GM23338 (cell line): ENCODE data around the gene CNTN5. TPM values are rescaled to one million over a fixed set of nuclear protein-coding genes. Genes with fewer than 3 reads are reported as not detected.

Experiments
- ATAC-seq: fragments of 200-7000 bp; cut with Tn5 transposase; 3 replicates; pipeline ENCODE4 v1.9.1; 2020
- DNase-seq: peaks from one replicate; pipeline ENCODE4 v3.0.0-alpha.2; 2015; ENCODE audit warnings: low spot score
- H2AFZ ChIP-seq: fragments of 200-600 bp; sonication (generic); 2 replicates; pipeline ENCODE4 v1.8.0; 2016; ENCODE audit warnings: antibody characterized with exemption, mild to moderate bottlenecking, moderate library complexity
- H3F3A ChIP-seq: fragments of 200-600 bp; sonication (generic); replicated peaks from 2 replicates; pipeline ENCODE4 v1.8.0; 2017; ENCODE audit warnings: antibody characterized with exemption, mixed run types, low read depth
- H3K27ac ChIP-seq: fragments of 200-600 bp; sonication (generic); 2 replicates; pipeline ENCODE4 v1.6.1; 2016; ENCODE audit warnings: low read depth
- H3K27me3 ChIP-seq: fragments of 200-600 bp; sonication (generic); 2 replicates; pipeline ENCODE4 v1.8.0; 2016; ENCODE audit warnings: mild to moderate bottlenecking, mixed run types, moderate library complexity; ENCODE audit not compliant: insufficient read depth
- H3K36me3 ChIP-seq: fragments of 200-600 bp; sonication (generic); 2 replicates; pipeline ENCODE4 v1.8.0; 2016; ENCODE audit warnings: mild to moderate bottlenecking; ENCODE audit not compliant: insufficient read depth
- H3K4me1 ChIP-seq: fragments of 200-600 bp; sonication (generic); 2 replicates; pipeline ENCODE4 v1.8.0; 2016; ENCODE audit warnings: mild to moderate bottlenecking, moderate library complexity; ENCODE audit not compliant: insufficient read depth
- H3K4me2 ChIP-seq: fragments of 200-600 bp; sonication (generic); 2 replicates; pipeline ENCODE4 v1.7.1; 2017; ENCODE audit warnings: mixed run types
- H3K4me3 ChIP-seq: fragments of 200-600 bp; sonication (generic); 2 replicates; pipeline ENCODE4 v1.6.1; 2016; ENCODE audit warnings: mixed run types
- H3K79me2 ChIP-seq: fragments of 200-600 bp; sonication (generic); replicated peaks from 2 replicates; pipeline ENCODE4 v1.8.0; 2017; ENCODE audit warnings: mild to moderate bottlenecking; ENCODE audit not compliant: insufficient read depth
- H3K9me2 ChIP-seq: fragments of 200-600 bp; sonication (generic); 2 replicates; pipeline ENCODE4 v1.8.0; 2017; ENCODE audit not compliant: insufficient read depth
- H4K20me1 ChIP-seq: fragments of 200-600 bp; sonication (generic); replicated peaks from 2 replicates; pipeline ENCODE4 v1.8.0; 2017; ENCODE audit warnings: mild to moderate bottlenecking; ENCODE audit not compliant: insufficient read depth
- H3K27ac Mint-ChIP-seq: 2 replicates; pipeline ENCODE4 v1.8.0; 2020; ENCODE audit warnings: inconsistent platforms, mild to moderate bottlenecking, moderate library complexity, mixed read lengths
- H3K27me3 Mint-ChIP-seq: 3 replicates; pipeline ENCODE4 v1.8.0; 2022; ENCODE audit warnings: low read depth, mild to moderate bottlenecking, moderate library complexity, mixed read lengths, inconsistent platforms; ENCODE audit not compliant: insufficient read depth, poor library complexity
- H3K36me3 Mint-ChIP-seq: 3 replicates; pipeline ENCODE4 v1.8.0; 2021; ENCODE audit warnings: low read depth, mild to moderate bottlenecking, inconsistent platforms, moderate library complexity, mixed read lengths
- H3K4me1 Mint-ChIP-seq: 3 replicates; pipeline ENCODE4 v1.8.0; 2020; ENCODE audit warnings: mild to moderate bottlenecking, inconsistent platforms, mixed read lengths
- H3K4me3 Mint-ChIP-seq: 3 replicates; pipeline ENCODE4 v1.8.0; 2021; ENCODE audit warnings: moderate library complexity, mild to moderate bottlenecking, inconsistent platforms, mixed read lengths
- H3K9me3 Mint-ChIP-seq: 3 replicates; pipeline ENCODE4 v1.8.0; 2020; ENCODE audit warnings: moderate library complexity, mild to moderate bottlenecking, inconsistent platforms, mixed read lengths
- CREB1 ChIP-seq: fragments of 250-450 bp; sonication (Bioruptor Pico); IDR thresholded peaks from 2 replicates; pipeline ENCODE4 v1.5.0; 2020; ENCODE audit warnings: low read depth, mild to moderate bottlenecking, moderate library complexity
- EZH2phosphoT487 ChIP-seq: fragments of 200-600 bp; sonication (generic); IDR thresholded peaks from one replicate; pipeline ENCODE4 v1.8.1; 2018; ENCODE audit warnings: antibody characterized with exemption; ENCODE audit not compliant: unreplicated experiment
- JUNB ChIP-seq: IDR thresholded peaks from one replicate; pipeline ENCODE4 v1.6.1; 2016; ENCODE audit warnings: antibody characterized with exemption; ENCODE audit not compliant: unreplicated experiment
- NANOG ChIP-seq: IDR thresholded peaks from 2 replicates; pipeline ENCODE4 v1.6.1; 2016; ENCODE audit warnings: antibody characterized with exemption, borderline replicate concordance
- POLR2AphosphoS5 ChIP-seq: IDR thresholded peaks from 2 replicates; pipeline ENCODE4 v1.6.1; 2016; ENCODE audit warnings: antibody characterized with exemption, low read depth
- STAT1 ChIP-seq: IDR thresholded peaks from one replicate; pipeline ENCODE4 v1.6.1; 2016; ENCODE audit warnings: antibody characterized with exemption; ENCODE audit not compliant: unreplicated experiment
- ZNF114 ChIP-seq: fragments of 250-450 bp; sonication (Bioruptor Pico); IDR thresholded peaks from 2 replicates; pipeline ENCODE4 v1.5.0; 2020; ENCODE audit warnings: mild to moderate bottlenecking, moderate library complexity
- ZNF331 ChIP-seq: fragments of 250-450 bp; sonication (Bioruptor Pico); IDR thresholded peaks from 2 replicates; pipeline ENCODE4 v1.5.0; 2020; ENCODE audit warnings: low read depth, mild to moderate bottlenecking, moderate library complexity
- polyA plus RNA-seq: library from polyadenylated mRNA; unstranded; fragments of >200 nt; fragmentation: Nextera tagmentation; extraction: Ambion mirVana; gene quantifications from 2 replicates; pipeline ENCODE4 v1.2.1, GENCODE V29; 2016
- total RNA-seq: library from RNA; depleted of rRNA; stranded (reverse); fragments of >200 nt; shearing (Covaris generic); gene quantifications from 2 replicates; pipeline ENCODE4 v1.2.3, GENCODE V29; 2014
- TF ChIP-seq, protein P1 (sequence below): IDR thresholded peaks from one replicate; pipeline ENCODE4 v1.6.1; 2018; ENCODE audit warnings: antibody characterized with exemption; ENCODE audit not compliant: unreplicated experiment
- TF ChIP-seq, protein P2 (sequence below): fragments of 250-450 bp; sonication (Bioruptor Pico); IDR thresholded peaks from 2 replicates; pipeline ENCODE4 v1.5.0; 2020; ENCODE audit warnings: mild to moderate bottlenecking, moderate library complexity

Gene CNTN5
- total and polyA plus RNA-seq, 2 experiments from 2014 or later: not detected

DNA sequence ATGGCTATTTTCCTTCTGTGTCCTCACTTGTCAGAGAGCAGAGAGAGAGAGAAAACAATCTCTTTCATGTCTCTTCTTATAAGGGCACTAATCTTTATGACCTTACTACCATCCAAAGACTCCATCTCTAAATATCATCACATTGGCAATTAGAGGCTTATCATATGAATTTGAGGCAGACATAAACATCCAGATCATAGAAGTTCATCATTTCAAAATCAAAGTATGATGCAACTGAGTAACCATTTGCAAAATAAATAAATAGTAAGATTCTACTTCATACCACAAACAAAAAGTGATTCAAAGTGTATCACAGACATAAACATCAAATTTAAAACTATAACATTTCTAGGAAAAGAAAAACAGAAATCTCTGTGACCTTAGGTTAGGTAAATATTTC is 1161.6 kb downstream of the CNTN5 start:
- Histone ChIP-seq H3K79me2 (no peaks in the 10 kb centered on the region), H2AFZ (no peak overlapping the region), H3K27ac (no peak overlapping the region), H3K9me2 (no peaks in the 10 kb centered on the region), H3K4me1 (peaks cover 5% of the 10 kb centered on the region; the same call in 1 of the 2 replicates), H3K4me3 (no peak overlapping the region), H3K27me3 (no peaks in the 10 kb centered on the region), H4K20me1 (no peaks in the 10 kb centered on the region), H3K36me3 (no peaks in the 10 kb centered on the region), H3K4me2 (no peak overlapping the region), H3F3A (no peaks in the 10 kb centered on the region)
- no peak overlapping the region for H3K27ac Mint-ChIP-seq
- no peaks in the 10 kb centered on the region for H3K36me3 Mint-ChIP-seq
- TF ChIP-seq CREB1 (no peak), STAT1 (no peak), ZNF331 (no peak), ZNF114 (CRISPR knock-in tag) (no peak), EZH2phosphoT487 (no peak), POLR2AphosphoS5 (no peak), NANOG (no peak), JUNB (no peak)
- TF ChIP-seq, protein P1, sequence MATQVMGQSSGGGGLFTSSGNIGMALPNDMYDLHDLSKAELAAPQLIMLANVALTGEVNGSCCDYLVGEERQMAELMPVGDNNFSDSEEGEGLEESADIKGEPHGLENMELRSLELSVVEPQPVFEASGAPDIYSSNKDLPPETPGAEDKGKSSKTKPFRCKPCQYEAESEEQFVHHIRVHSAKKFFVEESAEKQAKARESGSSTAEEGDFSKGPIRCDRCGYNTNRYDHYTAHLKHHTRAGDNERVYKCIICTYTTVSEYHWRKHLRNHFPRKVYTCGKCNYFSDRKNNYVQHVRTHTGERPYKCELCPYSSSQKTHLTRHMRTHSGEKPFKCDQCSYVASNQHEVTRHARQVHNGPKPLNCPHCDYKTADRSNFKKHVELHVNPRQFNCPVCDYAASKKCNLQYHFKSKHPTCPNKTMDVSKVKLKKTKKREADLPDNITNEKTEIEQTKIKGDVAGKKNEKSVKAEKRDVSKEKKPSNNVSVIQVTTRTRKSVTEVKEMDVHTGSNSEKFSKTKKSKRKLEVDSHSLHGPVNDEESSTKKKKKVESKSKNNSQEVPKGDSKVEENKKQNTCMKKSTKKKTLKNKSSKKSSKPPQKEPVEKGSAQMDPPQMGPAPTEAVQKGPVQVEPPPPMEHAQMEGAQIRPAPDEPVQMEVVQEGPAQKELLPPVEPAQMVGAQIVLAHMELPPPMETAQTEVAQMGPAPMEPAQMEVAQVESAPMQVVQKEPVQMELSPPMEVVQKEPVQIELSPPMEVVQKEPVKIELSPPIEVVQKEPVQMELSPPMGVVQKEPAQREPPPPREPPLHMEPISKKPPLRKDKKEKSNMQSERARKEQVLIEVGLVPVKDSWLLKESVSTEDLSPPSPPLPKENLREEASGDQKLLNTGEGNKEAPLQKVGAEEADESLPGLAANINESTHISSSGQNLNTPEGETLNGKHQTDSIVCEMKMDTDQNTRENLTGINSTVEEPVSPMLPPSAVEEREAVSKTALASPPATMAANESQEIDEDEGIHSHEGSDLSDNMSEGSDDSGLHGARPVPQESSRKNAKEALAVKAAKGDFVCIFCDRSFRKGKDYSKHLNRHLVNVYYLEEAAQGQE: no peak
- TF ChIP-seq, protein P2, sequence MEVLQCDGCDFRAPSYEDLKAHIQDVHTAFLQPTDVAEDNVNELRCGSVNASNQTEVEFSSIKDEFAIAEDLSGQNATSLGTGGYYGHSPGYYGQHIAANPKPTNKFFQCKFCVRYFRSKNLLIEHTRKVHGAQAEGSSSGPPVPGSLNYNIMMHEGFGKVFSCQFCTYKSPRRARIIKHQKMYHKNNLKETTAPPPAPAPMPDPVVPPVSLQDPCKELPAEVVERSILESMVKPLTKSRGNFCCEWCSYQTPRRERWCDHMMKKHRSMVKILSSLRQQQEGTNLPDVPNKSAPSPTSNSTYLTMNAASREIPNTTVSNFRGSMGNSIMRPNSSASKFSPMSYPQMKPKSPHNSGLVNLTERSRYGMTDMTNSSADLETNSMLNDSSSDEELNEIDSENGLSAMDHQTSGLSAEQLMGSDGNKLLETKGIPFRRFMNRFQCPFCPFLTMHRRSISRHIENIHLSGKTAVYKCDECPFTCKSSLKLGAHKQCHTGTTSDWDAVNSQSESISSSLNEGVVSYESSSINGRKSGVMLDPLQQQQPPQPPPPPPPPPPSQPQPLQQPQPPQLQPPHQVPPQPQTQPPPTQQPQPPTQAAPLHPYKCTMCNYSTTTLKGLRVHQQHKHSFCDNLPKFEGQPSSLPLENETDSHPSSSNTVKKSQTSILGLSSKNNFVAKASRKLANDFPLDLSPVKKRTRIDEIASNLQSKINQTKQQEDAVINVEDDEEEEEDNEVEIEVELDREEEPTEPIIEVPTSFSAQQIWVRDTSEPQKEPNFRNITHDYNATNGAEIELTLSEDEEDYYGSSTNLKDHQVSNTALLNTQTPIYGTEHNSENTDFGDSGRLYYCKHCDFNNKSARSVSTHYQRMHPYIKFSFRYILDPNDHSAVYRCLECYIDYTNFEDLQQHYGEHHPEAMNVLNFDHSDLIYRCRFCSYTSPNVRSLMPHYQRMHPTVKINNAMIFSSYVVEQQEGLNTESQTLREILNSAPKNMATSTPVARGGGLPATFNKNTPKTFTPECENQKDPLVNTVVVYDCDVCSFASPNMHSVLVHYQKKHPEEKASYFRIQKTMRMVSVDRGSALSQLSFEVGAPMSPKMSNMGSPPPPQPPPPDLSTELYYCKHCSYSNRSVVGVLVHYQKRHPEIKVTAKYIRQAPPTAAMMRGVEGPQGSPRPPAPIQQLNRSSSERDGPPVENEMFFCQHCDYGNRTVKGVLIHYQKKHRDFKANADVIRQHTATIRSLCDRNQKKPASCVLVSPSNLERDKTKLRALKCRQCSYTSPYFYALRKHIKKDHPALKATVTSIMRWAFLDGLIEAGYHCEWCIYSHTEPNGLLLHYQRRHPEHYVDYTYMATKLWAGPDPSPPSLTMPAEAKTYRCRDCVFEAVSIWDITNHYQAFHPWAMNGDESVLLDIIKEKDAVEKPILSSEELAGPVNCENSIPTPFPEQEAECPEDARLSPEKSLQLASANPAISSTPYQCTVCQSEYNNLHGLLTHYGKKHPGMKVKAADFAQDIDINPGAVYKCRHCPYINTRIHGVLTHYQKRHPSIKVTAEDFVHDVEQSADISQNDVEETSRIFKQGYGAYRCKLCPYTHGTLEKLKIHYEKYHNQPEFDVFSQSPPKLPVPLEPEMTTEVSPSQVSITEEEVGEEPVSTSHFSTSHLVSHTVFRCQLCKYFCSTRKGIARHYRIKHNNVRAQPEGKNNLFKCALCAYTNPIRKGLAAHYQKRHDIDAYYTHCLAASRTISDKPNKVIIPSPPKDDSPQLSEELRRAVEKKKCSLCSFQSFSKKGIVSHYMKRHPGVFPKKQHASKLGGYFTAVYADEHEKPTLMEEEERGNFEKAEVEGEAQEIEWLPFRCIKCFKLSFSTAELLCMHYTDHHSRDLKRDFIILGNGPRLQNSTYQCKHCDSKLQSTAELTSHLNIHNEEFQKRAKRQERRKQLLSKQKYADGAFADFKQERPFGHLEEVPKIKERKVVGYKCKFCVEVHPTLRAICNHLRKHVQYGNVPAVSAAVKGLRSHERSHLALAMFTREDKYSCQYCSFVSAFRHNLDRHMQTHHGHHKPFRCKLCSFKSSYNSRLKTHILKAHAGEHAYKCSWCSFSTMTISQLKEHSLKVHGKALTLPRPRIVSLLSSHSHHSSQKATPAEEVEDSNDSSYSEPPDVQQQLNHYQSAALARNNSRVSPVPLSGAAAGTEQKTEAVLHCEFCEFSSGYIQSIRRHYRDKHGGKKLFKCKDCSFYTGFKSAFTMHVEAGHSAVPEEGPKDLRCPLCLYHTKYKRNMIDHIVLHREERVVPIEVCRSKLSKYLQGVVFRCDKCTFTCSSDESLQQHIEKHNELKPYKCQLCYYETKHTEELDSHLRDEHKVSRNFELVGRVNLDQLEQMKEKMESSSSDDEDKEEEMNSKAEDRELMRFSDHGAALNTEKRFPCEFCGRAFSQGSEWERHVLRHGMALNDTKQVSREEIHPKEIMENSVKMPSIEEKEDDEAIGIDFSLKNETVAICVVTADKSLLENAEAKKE (CRISPR knock-in tag): no peak
- DNase-seq: no peak
- no peak overlapping the region for H3K4me3 Mint-ChIP-seq
- peaks cover 4% of the 10 kb centered on the region; the same call in 2 of the 3 replicates for H3K4me1 Mint-ChIP-seq
- peaks cover 6% of the 10 kb centered on the region; the same call in 2 of the 3 replicates for H3K9me3 Mint-ChIP-seq
- H3K27me3 Mint-ChIP-seq: no peaks in the 10 kb centered on the region
- ATAC-seq: no peak
